Activated naive CD8-positive, alpha-beta T cell treated with anti-CD3 and anti-CD28 coated beads, Interleukin-2, amount 50 U/mL, for 24 hours (primary cell): ENCODE results near the gene SLC16A13.
A peak's percentile ranks its signal among the peaks of the same experiment; 100 is the strongest.

Source experiments
- ATAC-seq: fragments of 150-1000 bp; cut with Tn5 transposase; one replicate; pipeline ENCODE4 v1.10.0; 2021
- DNase-seq: peaks from one replicate; pipeline ENCODE4 v3.0.0; 2021
- H3K27ac Mint-ChIP-seq: one replicate; pipeline ENCODE4 v1.8.0; 2021; ENCODE audit warnings: mild to moderate bottlenecking, mixed read lengths
- H3K27me3 Mint-ChIP-seq: one replicate; pipeline ENCODE4 v1.8.0; 2021; ENCODE audit warnings: mixed read lengths
- H3K36me3 Mint-ChIP-seq: one replicate; pipeline ENCODE4 v1.8.0; 2021; ENCODE audit warnings: low read depth, mixed read lengths
- H3K4me1 Mint-ChIP-seq: one replicate; pipeline ENCODE4 v1.8.0; 2021; ENCODE audit warnings: mixed read lengths
- H3K4me3 Mint-ChIP-seq: one replicate; pipeline ENCODE4 v1.8.0; 2021; ENCODE audit warnings: mild to moderate bottlenecking, moderate library complexity, mixed read lengths
- H3K9me3 Mint-ChIP-seq: one replicate; pipeline ENCODE4 v1.8.0; 2021; ENCODE audit warnings: mixed read lengths

The SLC16A13 gene

GRCh38 chr17:7019839-7020519 is 15.8 kb upstream of the SLC16A13 start:
- no peak for ATAC-seq
- H3K4me3 Mint-ChIP-seq: no peak overlapping the region
- no peak for DNase-seq
- H3K4me1 Mint-ChIP-seq: peaks cover 69% of the 10 kb centered on the region
- peaks cover 11% of the 10 kb centered on the region for H3K27me3 Mint-ChIP-seq
- H3K9me3 Mint-ChIP-seq: no peaks in the 10 kb centered on the region
- peaks cover 6% of the 10 kb centered on the region for H3K36me3 Mint-ChIP-seq
- H3K27ac Mint-ChIP-seq: no peak overlapping the region

GRCh38 chr17:7020894-7021664 is 14.7 kb upstream of the SLC16A13 start:
- Mint-ChIP-seq H3K9me3 (no peaks in the 10 kb centered on the region), H3K4me3 (no peak overlapping the region), H3K36me3 (peaks cover 6% of the 10 kb centered on the region), H3K27me3 (peaks cover 11% of the 10 kb centered on the region), H3K4me1 (peaks cover 58% of the 10 kb centered on the region), H3K27ac (no peak overlapping the region)
- DNase-seq (no peak), ATAC-seq (no peak)

GRCh38 chr17:7021993-7022778 is 13.6 kb upstream of the SLC16A13 start:
- peak overlapping the region; percentile 65 for H3K4me3 Mint-ChIP-seq
- ATAC-seq: peak; percentile 80

DNA sequence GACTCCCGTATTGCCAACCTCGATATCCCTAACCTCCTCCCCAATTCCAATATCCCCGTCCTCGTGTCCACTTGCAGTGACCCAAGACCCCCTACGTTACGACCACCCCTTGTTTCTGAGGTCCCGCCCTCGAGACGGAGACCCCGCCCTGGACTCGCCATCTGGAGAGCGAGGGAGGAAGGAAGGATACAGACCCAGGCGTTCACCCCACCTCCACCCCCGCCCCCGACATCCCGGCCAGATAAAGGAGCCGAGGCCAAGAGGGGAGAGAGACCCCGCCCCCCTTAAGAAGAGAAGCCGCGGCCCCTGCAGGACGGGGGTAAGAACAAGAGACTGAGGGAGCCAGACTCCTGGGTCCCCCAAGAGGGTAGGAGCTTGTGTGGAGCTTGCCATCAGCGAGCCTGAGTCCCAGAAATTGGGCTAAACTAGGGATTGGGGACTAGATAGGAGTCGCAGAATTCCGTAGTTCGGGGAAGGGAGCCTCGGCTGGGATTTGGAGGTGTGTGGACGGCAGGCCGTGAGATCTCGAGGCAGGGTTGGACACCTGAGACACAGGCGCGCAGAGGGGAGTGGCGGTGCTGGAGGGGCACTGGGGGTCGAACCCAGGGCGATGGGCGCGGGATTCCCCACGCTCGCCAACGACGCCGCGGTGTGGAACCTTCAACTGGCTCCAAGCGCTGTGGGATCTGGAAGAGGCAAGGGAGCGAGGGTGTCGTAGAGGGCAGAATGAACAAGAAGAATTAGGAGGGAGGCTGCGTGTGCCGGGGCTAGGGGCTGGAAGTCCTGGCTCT is 12.8 kb upstream of the SLC16A13 start, which contains the start of gene BCL6B:
BCL6B (plus strand) TSS at position 270 of the 791 bp plus-strand sequence. CDS start 622 bp downstream, outside the sequence.
- DNase-seq (no peak), ATAC-seq (no peak)
- Mint-ChIP-seq H3K9me3 (no peaks in the 10 kb centered on the region), H3K27ac (peak within 1 kb of the TSS; percentile 76), H3K4me3 (peak within 1 kb of the TSS; percentile 65), H3K4me1 (peaks cover 39% of the 10 kb centered on the region), H3K27me3 (peaks cover 11% of the 10 kb centered on the region), H3K36me3 (no peaks in the 10 kb centered on the region)

More at GRCh38 chr17:7021993-7022778, 13.6 kb upstream of the SLC16A13 start:
- peak; percentile 89 for DNase-seq
- Mint-ChIP-seq H3K4me1 (peaks cover 47% of the 10 kb centered on the region), H3K27me3 (peaks cover 11% of the 10 kb centered on the region), H3K9me3 (no peaks in the 10 kb centered on the region), H3K36me3 (peaks cover 6% of the 10 kb centered on the region), H3K27ac (no peak overlapping the region)

DNA sequence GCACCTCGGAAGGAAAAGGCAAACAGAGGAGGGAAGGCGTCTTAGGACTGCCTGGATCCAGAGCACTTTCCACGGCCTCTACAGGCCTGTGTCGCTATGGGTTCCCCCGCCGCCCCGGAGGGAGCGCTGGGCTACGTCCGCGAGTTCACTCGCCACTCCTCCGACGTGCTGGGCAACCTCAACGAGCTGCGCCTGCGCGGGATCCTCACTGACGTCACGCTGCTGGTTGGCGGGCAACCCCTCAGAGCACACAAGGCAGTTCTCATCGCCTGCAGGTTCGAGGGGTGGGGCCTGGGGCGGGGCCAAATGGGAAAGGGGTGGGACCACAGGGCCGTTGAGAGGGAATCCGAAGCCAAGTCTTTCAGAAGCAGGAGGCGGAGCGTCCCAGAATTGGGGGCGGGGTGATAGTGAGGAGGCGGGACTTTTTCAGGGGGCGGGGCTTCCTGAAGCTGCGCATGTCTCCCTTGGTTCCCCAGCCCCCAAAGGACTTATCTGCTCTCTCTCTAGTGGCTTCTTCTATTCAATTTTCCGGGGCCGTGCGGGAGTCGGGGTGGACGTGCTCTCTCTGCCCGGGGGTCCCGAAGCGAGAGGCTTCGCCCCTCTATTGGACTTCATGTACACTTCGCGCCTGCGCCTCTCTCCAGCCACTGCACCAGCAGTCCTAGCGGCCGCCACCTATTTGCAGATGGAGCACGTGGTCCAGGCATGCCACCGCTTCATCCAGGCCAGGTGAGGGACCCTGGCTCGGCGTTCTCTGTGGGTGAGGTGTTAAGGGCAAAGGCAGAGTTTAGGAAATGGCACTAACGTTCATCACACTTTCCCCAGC is 12.0 kb upstream of the SLC16A13 start:
- H3K9me3 Mint-ChIP-seq: no peaks in the 10 kb centered on the region
- H3K27ac Mint-ChIP-seq: peak overlapping the region; percentile 76
- peaks cover 11% of the 10 kb centered on the region for H3K27me3 Mint-ChIP-seq
- peak; percentile 95 for DNase-seq
- peaks cover 2% of the 10 kb centered on the region for H3K36me3 Mint-ChIP-seq
- ATAC-seq: peak; percentile 67
- H3K4me1 Mint-ChIP-seq: peaks cover 35% of the 10 kb centered on the region
- peak overlapping the region; percentile 65 for H3K4me3 Mint-ChIP-seq

DNA sequence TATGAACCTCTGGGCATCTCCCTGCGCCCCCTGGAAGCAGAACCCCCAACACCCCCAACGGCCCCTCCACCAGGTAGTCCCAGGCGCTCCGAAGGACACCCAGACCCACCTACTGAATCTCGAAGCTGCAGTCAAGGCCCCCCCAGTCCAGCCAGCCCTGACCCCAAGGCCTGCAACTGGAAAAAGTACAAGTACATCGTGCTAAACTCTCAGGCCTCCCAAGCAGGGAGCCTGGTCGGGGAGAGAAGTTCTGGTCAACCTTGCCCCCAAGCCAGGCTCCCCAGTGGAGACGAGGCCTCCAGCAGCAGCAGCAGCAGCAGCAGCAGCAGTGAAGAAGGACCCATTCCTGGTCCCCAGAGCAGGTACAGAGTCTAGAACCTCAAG is 11.4 kb upstream of the SLC16A13 start:
- Mint-ChIP-seq H3K9me3 (no peaks in the 10 kb centered on the region), H3K4me1 (peaks cover 40% of the 10 kb centered on the region), H3K4me3 (no peak overlapping the region), H3K27ac (peak overlapping the region; percentile 59), H3K27me3 (peaks cover 11% of the 10 kb centered on the region), H3K36me3 (peaks cover 2% of the 10 kb centered on the region)
- ATAC-seq (no peak), DNase-seq (no peak)

- Mint-ChIP-seq H3K27me3 (peaks cover 11% of the 10 kb centered on the region), H3K4me3 (no peak overlapping the region), H3K9me3 (peaks cover 5% of the 10 kb centered on the region), H3K36me3 (peaks cover 3% of the 10 kb centered on the region), H3K4me1 (peaks cover 48% of the 10 kb centered on the region), H3K27ac (no peak overlapping the region)
- DNase-seq (no peak), ATAC-seq (no peak)
These were observed 10.6 kb upstream of the SLC16A13 start for GRCh38 chr17:7025245-7025644.

GRCh38 chr17:7026471-7027115 is 9.2 kb upstream of the SLC16A13 start:
- H3K27me3 Mint-ChIP-seq: peaks cover 11% of the 10 kb centered on the region
- H3K4me3 Mint-ChIP-seq: no peak overlapping the region
- no peak overlapping the region for H3K27ac Mint-ChIP-seq
- H3K4me1 Mint-ChIP-seq: peaks cover 47% of the 10 kb centered on the region
- peaks cover 5% of the 10 kb centered on the region for H3K9me3 Mint-ChIP-seq
- no peak for ATAC-seq
- H3K36me3 Mint-ChIP-seq: peaks cover 3% of the 10 kb centered on the region
- DNase-seq: no peak

DNA sequence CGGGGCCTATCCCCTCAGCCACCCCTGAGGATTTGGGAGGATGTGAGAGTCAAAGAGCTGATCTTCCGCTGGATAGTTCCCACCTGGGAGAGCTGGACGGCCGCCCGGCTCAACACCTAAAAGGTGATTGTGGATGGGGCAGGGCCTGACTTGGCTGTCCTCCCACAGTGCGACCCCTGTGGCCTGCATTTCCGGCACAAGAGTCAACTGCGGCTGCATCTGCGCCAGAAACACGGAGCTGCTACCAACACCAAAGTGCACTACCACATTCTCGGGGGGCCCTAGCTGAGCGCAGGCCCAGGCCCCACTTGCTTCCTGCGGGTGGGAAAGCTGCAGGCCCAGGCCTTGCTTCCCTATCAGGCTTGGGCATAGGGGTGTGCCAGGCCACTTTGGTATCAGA is 8.5 kb upstream of the SLC16A13 start:
- DNase-seq (no peak), ATAC-seq (no peak)
- Mint-ChIP-seq H3K9me3 (peaks cover 5% of the 10 kb centered on the region), H3K4me3 (no peak overlapping the region), H3K27ac (no peak overlapping the region), H3K36me3 (peaks cover 3% of the 10 kb centered on the region), H3K27me3 (peaks cover 11% of the 10 kb centered on the region), H3K4me1 (peaks cover 48% of the 10 kb centered on the region)

GRCh38 chr17:7029096-7029495 is 6.7 kb upstream of the SLC16A13 start:
- DNase-seq (no peak), ATAC-seq (no peak)
- peaks cover 48% of the 10 kb centered on the region for H3K4me1 Mint-ChIP-seq
- peak overlapping the region; percentile 4 for H3K4me3 Mint-ChIP-seq
- H3K9me3 Mint-ChIP-seq: peaks cover 5% of the 10 kb centered on the region
- H3K27me3 Mint-ChIP-seq: no peaks in the 10 kb centered on the region
- peaks cover 3% of the 10 kb centered on the region for H3K36me3 Mint-ChIP-seq
- peak overlapping the region; percentile 71 for H3K27ac Mint-ChIP-seq

GRCh38 chr17:7029659-7030058 is 6.2 kb upstream of the SLC16A13 start:
- DNase-seq (peak; percentile 59), ATAC-seq (peak; percentile 62)
- Mint-ChIP-seq H3K27ac (peak overlapping the region; percentile 71), H3K4me1 (peaks cover 52% of the 10 kb centered on the region), H3K4me3 (peak overlapping the region; percentile 68), H3K27me3 (no peaks in the 10 kb centered on the region), H3K36me3 (peaks cover 3% of the 10 kb centered on the region), H3K9me3 (peaks cover 5% of the 10 kb centered on the region)

GRCh38 chr17:7034955-7035590 is 742 bp upstream of the SLC16A13 start:
- H3K27me3 Mint-ChIP-seq: no peaks in the 10 kb centered on the region

More at GRCh38 chr17:7034955-7035590, 742 bp upstream of the SLC16A13 start:
- Mint-ChIP-seq H3K4me1 (peaks cover 65% of the 10 kb centered on the region), H3K36me3 (no peaks in the 10 kb centered on the region), H3K4me3 (peak overlapping the region; percentile 93), H3K27ac (peak overlapping the region; percentile 94), H3K9me3 (peaks cover 2% of the 10 kb centered on the region)
- peak; percentile 57 for DNase-seq
- peak; percentile 72 for ATAC-seq
